ENCODE data around the gene OR52E6. TPM values are rescaled to one million over a fixed set of nuclear protein-coding genes. Genes with fewer than 3 reads are reported as not detected.

OR52E6 gene
- total and polyA plus RNA-seq, 5 experiments from 2014 or later = not detected

- ATAC-seq = no peak
Measured at GRCh38 chr11:5833446-5833845, 8.3 kb downstream of the OR52E6 start.

GRCh38 chr11:5831196-5831829 lies 10.4 kb downstream of the OR52E6 start:
- no peak overlapping the region for H3K4me3 Mint-ChIP-seq
- no peak overlapping the region for H3K27ac Mint-ChIP-seq
- H3K4me1 Mint-ChIP-seq = no peaks in the 10 kb centered on the region
- POLR2A ChIA-PET = no interaction called here
- no peaks in the 10 kb centered on the region for H3K36me3 Mint-ChIP-seq
- peaks cover 0 to 7% (median 0%) of the 10 kb centered on the region in 9 donors for H3K9me3 Mint-ChIP-seq
- H3K27me3 Mint-ChIP-seq = peaks cover 0 to 9% (median 9%) of the 10 kb centered on the region in 5 donors
- ATAC-seq (no peak), DNase-seq (no peak)

More at GRCh38 chr11:5833446-5833845, 8.3 kb downstream of the OR52E6 start:
- no peak for DNase-seq
- Mint-ChIP-seq H3K4me1 (no peaks in the 10 kb centered on the region), H3K27ac (no peak overlapping the region), H3K9me3 (peaks cover 0 to 12% (median 0%) of the 10 kb centered on the region in 9 donors), H3K4me3 (no peak overlapping the region), H3K27me3 (peaks cover 11 to 20% (median 11%) of the 10 kb centered on the region in 5 donors), H3K36me3 (peaks cover 0 to 2% (median 0%) of the 10 kb centered on the region in 3 donors)
- POLR2A ChIA-PET = no interaction called here

DNA sequence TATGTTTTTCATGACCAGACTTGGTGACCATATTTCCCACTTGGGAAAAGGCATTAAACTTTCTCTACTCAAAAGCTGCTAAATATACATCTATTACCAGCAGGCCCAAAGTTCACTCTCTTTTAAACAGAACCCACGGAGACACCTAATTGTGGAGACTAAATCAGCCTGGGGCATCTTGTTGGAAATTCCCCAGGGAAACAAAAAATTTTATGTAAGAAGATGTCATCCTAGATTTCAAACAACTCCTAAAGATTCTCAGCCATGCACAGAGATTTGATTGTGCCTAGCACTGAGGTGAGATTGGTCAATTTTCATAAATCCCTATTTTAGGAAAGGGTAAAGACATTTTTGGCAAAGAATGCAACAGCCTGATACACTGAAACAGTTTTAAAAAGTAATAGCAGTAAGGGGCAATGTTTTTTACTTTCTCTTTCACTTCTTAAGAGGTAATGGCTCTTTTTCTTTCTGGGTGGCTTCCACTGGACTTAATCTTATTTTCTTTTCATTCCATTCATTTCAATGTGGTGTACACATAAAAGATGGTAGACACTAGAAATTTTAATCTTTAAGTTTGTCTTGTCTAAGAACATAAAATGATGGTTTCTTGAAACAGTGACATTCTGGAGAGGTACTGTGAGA lies 23.3 kb downstream of the OR52E6 start:
- peaks cover 0 to 6% (median 0%) of the 10 kb centered on the region in 5 donors for H3K27me3 Mint-ChIP-seq
- H3K9me3 Mint-ChIP-seq = no peaks in the 10 kb centered on the region
- no peaks in the 10 kb centered on the region for H3K36me3 Mint-ChIP-seq
- peaks cover 0 to 20% (median 8%) of the 10 kb centered on the region in 4 donors for H3K4me1 Mint-ChIP-seq
- POLR2A ChIA-PET = no interaction called here
- H3K27ac Mint-ChIP-seq = peak overlapping the region in 8 of 10 donors; percentile 53 to 86 (median 70)
- ATAC-seq = no peak
- DNase-seq = no peak
- H3K4me3 Mint-ChIP-seq = peak overlapping the region; percentile 67 to 88 (median 86)

GRCh38 chr11:5815534-5815933 lies 26.2 kb downstream of the OR52E6 start:
- Mint-ChIP-seq H3K36me3 (no peaks in the 10 kb centered on the region), H3K27ac (no peak overlapping the region), H3K4me3 (no peak overlapping the region), H3K9me3 (no peaks in the 10 kb centered on the region), H3K4me1 (peaks cover 0 to 20% (median 8%) of the 10 kb centered on the region in 4 donors), H3K27me3 (peaks cover 0 to 5% (median under 1%) of the 10 kb centered on the region in 5 donors)
- ATAC-seq = no peak
- DNase-seq = no peak
- POLR2A ChIA-PET = no interaction called here

DNA sequence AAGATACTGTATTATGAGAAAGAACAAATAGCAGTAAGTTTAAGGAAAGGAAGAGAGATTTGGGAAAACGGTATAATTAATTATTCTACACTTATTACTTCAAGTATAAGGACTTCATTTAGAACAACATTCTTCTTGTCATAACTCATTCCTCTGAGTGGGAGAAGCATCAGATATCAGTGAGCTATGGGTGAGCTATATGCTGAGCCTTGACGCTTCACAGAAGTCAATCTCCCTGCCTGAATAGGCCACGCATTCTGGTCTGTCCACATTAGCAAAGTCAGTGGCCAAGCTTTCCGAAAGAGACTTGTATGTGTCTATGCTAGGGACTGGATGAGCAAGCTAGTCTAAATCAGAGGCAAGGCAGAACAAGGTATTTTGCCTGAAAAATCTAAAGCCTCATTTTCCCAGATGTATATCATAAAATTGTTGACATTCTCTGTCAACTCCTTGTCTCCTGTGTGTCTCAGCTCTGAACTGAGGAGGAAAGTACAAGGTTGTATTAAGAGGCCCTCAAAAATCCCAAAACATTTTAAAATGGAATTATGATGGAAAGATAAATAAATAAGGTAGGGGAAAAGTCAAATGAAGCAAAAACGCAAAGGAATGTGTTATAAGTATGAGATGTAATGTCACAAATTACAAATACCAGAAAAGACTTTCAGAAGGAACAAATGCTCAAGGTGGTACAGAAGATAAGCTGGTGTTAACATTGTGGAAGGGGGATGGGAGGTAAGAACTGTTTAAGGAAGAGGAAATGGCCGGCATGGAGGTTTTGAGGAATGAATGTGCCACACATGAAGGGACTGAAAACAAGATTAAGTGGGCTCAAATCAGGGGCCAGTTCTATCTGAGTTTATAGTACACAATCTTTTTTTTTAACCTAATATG lies 31.5 kb downstream of the OR52E6 start:
- Mint-ChIP-seq H3K4me3 (peak overlapping the region in 3 of 10 donors; percentile 10 to 91 (median 12)), H3K4me1 (peaks cover 7 to 14% (median 11%) of the 10 kb centered on the region in 4 donors), H3K27me3 (peaks cover 6 to 18% (median 13%) of the 10 kb centered on the region in 5 donors), H3K36me3 (no peaks in the 10 kb centered on the region), H3K9me3 (no peaks in the 10 kb centered on the region), H3K27ac (no peak overlapping the region)
- no peak for DNase-seq
- ATAC-seq = no peak
- POLR2A ChIA-PET = interaction anchor here (0.6 kb wide), 1 partner anchor 117 kb away, joined by 5 read pairs; no protein-coding TSS in a partner anchor

DNA sequence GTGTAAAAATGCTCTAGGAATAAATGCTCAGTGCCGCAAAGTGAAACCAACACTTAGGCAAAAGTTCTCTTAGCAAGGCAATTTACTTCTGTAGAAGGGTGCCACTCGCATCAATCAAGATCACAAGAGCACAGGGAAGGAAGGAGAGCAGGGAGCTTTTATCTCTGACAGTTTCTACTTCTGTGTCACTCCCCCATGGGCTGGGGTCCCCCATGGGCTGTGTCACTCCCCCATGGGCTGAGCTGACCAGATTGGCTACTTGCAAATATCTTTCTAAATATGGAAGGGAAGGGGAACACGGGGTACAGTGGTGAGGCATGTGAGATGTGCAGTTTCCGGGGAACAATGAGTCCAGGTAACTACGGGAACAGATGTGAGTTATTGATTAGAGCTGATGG lies 32.6 kb downstream of the OR52E6 start:
- POLR2A ChIA-PET = interaction anchor here (0.6 kb wide), 1 partner anchor 612 kb away, joined by 3 read pairs; no protein-coding TSS in a partner anchor
- H3K4me1 Mint-ChIP-seq = peaks cover 7 to 14% (median 11%) of the 10 kb centered on the region in 4 donors
- H3K36me3 Mint-ChIP-seq = no peaks in the 10 kb centered on the region
- DNase-seq = peak in 2 of 10 donors; percentile 17 to 18
- H3K27ac Mint-ChIP-seq = peak overlapping the region in 7 of 10 donors; percentile 14 to 59 (median 52)
- H3K4me3 Mint-ChIP-seq = peak overlapping the region; percentile 83 to 93 (median 91)
- peaks cover 6 to 22% (median 15%) of the 10 kb centered on the region in 5 donors for H3K27me3 Mint-ChIP-seq
- peak; percentile 27 to 45 for ATAC-seq
- peaks cover 0 to 5% (median 4%) of the 10 kb centered on the region in 9 donors for H3K9me3 Mint-ChIP-seq

- Mint-ChIP-seq H3K4me3 (peak within 1 kb of the TSS; percentile 83 to 93 (median 91)), H3K36me3 (peaks cover 0 to under 1% (median 0%) of the 10 kb centered on the region in 3 donors), H3K27me3 (peaks cover 6 to 23% (median 15%) of the 10 kb centered on the region in 5 donors), H3K4me1 (peaks cover 7 to 14% (median 11%) of the 10 kb centered on the region in 4 donors), H3K27ac (peak within 1 kb of the TSS in 8 of 10 donors; percentile 14 to 83 (median 53)), H3K9me3 (peaks cover 0 to 10% (median 7%) of the 10 kb centered on the region in 9 donors)
- POLR2A ChIA-PET = interaction anchor here (0.6 kb wide), 1 partner anchor 611 kb away, joined by 3 read pairs; no protein-coding TSS in a partner anchor
- peak; percentile 48 to 84 (median 72) for DNase-seq
- peak; percentile 80 to 95 for ATAC-seq
Measured at GRCh38 chr11:5808500-5809121, 33.1 kb downstream of the OR52E6 start, which contains the start of gene OR52N2. Gene OR52N2 (plus strand): TSS chr11:5808924. CDS start chr11:5820336, 11,412 bp downstream.

- H3K9me3 Mint-ChIP-seq = peaks cover 0 to 20% (median 13%) of the 10 kb centered on the region in 9 donors
- ATAC-seq = no peak
- no peak for DNase-seq
- H3K27me3 Mint-ChIP-seq = peaks cover 6 to 28% (median 15%) of the 10 kb centered on the region in 5 donors
- H3K27ac Mint-ChIP-seq = no peak overlapping the region
- POLR2A ChIA-PET = no interaction called here
- peak overlapping the region in 1 of 10 donors; percentile 27 for H3K4me3 Mint-ChIP-seq
- peaks cover 7 to 14% (median 11%) of the 10 kb centered on the region in 4 donors for H3K4me1 Mint-ChIP-seq
- peaks cover 0 to 8% (median 0%) of the 10 kb centered on the region in 3 donors for H3K36me3 Mint-ChIP-seq
Measured at GRCh38 chr11:5807580-5807979, 34.1 kb downstream of the OR52E6 start.

DNA sequence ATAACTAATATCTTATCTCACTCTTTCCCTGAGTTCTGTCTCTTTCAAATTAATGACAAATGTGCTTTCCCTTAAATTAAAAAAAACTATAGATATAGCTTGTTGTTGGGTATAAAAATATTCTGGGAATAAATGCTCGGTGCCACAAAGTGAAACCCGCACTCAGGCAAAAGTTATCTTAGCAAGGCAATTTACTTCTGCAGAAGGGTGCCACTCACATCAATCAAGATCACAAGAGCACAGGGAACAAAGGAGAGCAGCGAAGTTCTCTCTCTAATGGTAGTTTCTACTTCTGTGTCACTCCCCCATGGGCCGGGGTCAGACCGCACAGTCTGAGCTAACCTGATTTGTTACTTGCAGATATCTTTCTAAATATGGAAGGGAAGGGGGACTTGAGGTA lies 37.7 kb downstream of the OR52E6 start:
- no peak for ATAC-seq
- Mint-ChIP-seq H3K4me3 (no peak overlapping the region), H3K4me1 (peaks cover 3 to 7% (median 5%) of the 10 kb centered on the region in 4 donors), H3K27me3 (peaks cover 3 to 28% (median 19%) of the 10 kb centered on the region in 5 donors), H3K9me3 (peaks cover 0 to 20% (median 13%) of the 10 kb centered on the region in 9 donors), H3K36me3 (peaks cover 0 to 8% (median 0%) of the 10 kb centered on the region in 3 donors), H3K27ac (no peak overlapping the region)
- POLR2A ChIA-PET = no interaction called here
- DNase-seq = no peak

- POLR2A ChIA-PET = no interaction called here
- DNase-seq (no peak), ATAC-seq (no peak)
- Mint-ChIP-seq H3K9me3 (no peaks in the 10 kb centered on the region), H3K36me3 (no peaks in the 10 kb centered on the region), H3K4me1 (no peaks in the 10 kb centered on the region), H3K27me3 (peaks cover 22 to 43% (median 26%) of the 10 kb centered on the region in 5 donors), H3K27ac (no peak overlapping the region), H3K4me3 (no peak overlapping the region)
Measured at GRCh38 chr11:5796541-5796940, 45.2 kb downstream of the OR52E6 start.

GRCh38 chr11:5791165-5791564 lies 50.5 kb downstream of the OR52E6 start, which contains the start of gene OR52N1:
Gene OR52N1 (minus strand): TSS chr11:5791265. CDS start chr11:5788816, 2,449 bp downstream.
- POLR2A ChIA-PET = no interaction called here
- no peak for ATAC-seq
- H3K27me3 Mint-ChIP-seq = peaks cover 8 to 17% (median 9%) of the 10 kb centered on the region in 5 donors

More at GRCh38 chr11:5791165-5791564, 50.5 kb downstream of the OR52E6 start, which contains the start of gene OR52N1:
- Mint-ChIP-seq H3K9me3 (no peaks in the 10 kb centered on the region), H3K36me3 (no peaks in the 10 kb centered on the region), H3K27ac (no peak within 1 kb of the TSS), H3K4me1 (no peaks in the 10 kb centered on the region), H3K4me3 (no peak within 1 kb of the TSS)
- DNase-seq = no peak
